TTC549 (cell line): ENCODE results near the gene FCRL1.

ENCODE experiments used
- FAIRE-seq: peaks from 2 replicates; lab custom pipeline; 2012; peaks lifted over from hg19 to GRCh38; lab: Jason Lieb, UNC

FCRL1 gene

GRCh38 chr1:157799996-157800395, 19.9 kb downstream of the FCRL1 start:
- FAIRE-seq = no peak

- FAIRE-seq = no peak
Observed at GRCh38 chr1:157798211-157798610, 21.7 kb downstream of the FCRL1 start.

GRCh38 chr1:157785248-157785647, 34.7 kb downstream of the FCRL1 start:
- FAIRE-seq = no peak

- no peak for FAIRE-seq
Observed at GRCh38 chr1:157784801-157785200, 35.1 kb downstream of the FCRL1 start.

GRCh38 chr1:157782931-157783330, 37.0 kb downstream of the FCRL1 start:
- FAIRE-seq = no peak

GRCh38 chr1:157781048-157781447, 38.9 kb downstream of the FCRL1 start:
- FAIRE-seq = no peak

GRCh38 chr1:157776971-157777391, 42.9 kb downstream of the FCRL1 start, which contains the start of gene FCRL2:
TSS of gene FCRL2 (minus strand) at chr1:157777132. CDS start at chr1:157777073, 59 bp downstream.
- no peak for FAIRE-seq

- FAIRE-seq = no peak
Observed at GRCh38 chr1:157775101-157775870, 44.6 kb downstream of the FCRL1 start.

GRCh38 chr1:157774412-157774811, 45.5 kb downstream of the FCRL1 start:
- no peak for FAIRE-seq

- FAIRE-seq = no peak
Observed at GRCh38 chr1:157773493-157774350, 46.2 kb downstream of the FCRL1 start.

GRCh38 chr1:157771661-157772425, 48.1 kb downstream of the FCRL1 start:
- no peak for FAIRE-seq

- FAIRE-seq = no peak
Observed at GRCh38 chr1:157770442-157771043, 49.4 kb downstream of the FCRL1 start.

GRCh38 chr1:157766792-157767191, 53.1 kb downstream of the FCRL1 start:
- no peak for FAIRE-seq

GRCh38 chr1:157758018-157758417, 61.9 kb downstream of the FCRL1 start:
- FAIRE-seq = no peak

- FAIRE-seq = no peak
Observed at GRCh38 chr1:157753611-157754010, 66.3 kb downstream of the FCRL1 start.

- FAIRE-seq = no peak
Observed at GRCh38 chr1:157751283-157751682, 68.6 kb downstream of the FCRL1 start.

- no peak for FAIRE-seq
Observed at GRCh38 chr1:157748262-157748817, 71.6 kb downstream of the FCRL1 start.
